ENCODE measurements around the gene USP32. TPM values are rescaled to one million over a fixed set of nuclear protein-coding genes. Genes with fewer than 3 reads are reported as not detected.
"Not testable (repeated sequence)": the region's sequence is repeated elsewhere in the genome, so short reads cannot be mapped to it uniquely, and the experiment has no call there.

The USP32 gene
- total RNA-seq, 1 experiment from 2014 or later = 36.2 TPM

DNA sequence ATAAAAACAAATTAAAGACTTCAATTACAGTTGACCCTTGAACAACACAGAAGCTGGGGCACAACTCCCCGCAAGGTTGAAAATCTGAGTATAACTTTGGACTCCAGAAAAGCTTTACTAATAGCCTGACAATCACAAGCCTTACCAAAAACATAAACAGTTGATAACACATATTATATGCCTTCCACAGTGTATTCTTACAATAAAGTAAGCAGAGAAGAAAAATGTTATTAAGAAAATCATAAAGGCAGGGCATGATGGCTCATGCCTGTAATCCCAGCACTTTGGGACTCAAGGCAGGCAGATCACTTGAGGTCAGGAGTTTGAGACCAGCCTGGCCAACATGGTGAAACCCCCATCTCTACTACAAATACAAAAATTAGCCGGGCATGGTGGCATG is 58.9 kb downstream of the USP32 start:
- not testable (repeated sequence) for DNase-seq (ENCODE audit: low read depth)

DNA sequence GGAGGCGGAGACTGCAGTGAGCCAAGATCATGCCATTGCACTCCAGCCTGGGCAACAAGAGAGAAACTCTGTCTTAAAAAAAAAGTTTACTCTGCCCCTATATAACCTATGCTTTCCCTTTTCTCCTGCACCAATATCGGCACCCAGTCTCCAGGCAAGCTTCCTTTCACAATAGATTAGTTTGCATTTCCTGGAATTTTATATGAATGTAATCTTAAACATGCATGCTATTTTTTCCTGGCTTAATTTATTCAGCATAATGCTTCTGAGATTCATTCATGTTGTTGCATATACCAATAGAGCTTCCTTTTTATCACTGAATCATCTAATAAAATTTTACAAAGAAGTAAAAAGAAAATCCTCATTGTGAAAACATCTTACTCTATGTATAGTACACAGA is 59.4 kb downstream of the USP32 start:
- DNase-seq (ENCODE audit: low read depth) = no peak

DNA sequence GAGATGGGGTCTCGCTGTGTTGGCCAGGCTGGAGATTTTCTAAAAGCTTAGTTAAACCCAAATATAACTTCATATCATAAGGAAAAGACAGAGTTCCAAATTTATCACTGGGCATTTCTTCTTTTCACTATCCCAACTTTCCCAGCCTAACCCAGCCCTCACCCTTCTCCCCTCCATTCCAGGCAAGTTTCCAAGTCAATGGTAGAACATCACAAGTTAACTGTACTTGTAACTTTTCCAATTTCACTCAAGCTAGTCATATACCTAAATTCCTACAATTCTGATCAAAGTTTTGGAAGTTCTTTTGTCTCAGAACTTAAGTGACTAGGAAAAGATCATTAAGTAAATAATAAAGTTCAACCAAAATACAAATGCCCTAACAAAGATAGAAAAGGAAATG is 61.2 kb downstream of the USP32 start:
- DNase-seq (ENCODE audit: low read depth) = no peak

DNA sequence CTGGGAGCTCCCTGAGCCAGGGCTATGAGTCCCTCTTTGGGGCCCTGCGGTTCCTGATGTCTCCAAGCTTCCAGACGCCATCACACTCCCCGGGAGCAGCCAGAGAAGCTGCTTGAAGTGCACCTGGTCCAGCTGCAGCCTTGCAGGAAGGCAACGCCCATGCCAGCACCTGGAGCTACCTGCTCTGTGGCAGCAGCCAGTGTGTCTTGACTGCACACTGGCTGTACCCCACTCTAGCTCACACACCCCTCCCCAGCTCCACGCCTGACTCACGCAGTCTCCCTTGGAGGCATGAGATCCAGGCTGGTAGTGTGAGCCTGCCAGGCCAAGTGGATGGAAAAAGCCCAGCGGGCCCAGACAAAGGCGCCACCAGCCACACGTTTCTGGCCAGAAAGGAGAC is 63.3 kb downstream of the USP32 start:
- no peak for DNase-seq (ENCODE audit: low read depth)

DNA sequence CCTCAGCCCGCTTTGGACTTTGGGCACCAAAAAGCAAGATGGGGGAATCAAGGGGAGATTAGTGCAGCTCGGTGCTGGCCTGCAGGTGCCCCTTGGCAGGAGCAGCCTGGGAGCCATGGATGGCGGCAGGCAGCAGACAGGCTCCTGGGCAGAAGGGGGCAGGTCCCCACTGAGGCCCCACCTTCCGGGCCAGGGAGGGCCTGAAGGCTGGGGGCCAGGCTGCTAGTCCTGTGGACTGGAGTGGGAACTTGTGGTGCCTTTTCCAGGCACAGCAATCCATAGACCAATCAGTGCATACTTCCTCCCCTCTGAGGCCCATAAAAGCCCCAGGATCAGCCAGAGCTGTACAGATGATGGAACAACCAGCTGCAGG is 64.0 kb downstream of the USP32 start:
- DNase-seq (ENCODE audit: low read depth) = no peak

DNA sequence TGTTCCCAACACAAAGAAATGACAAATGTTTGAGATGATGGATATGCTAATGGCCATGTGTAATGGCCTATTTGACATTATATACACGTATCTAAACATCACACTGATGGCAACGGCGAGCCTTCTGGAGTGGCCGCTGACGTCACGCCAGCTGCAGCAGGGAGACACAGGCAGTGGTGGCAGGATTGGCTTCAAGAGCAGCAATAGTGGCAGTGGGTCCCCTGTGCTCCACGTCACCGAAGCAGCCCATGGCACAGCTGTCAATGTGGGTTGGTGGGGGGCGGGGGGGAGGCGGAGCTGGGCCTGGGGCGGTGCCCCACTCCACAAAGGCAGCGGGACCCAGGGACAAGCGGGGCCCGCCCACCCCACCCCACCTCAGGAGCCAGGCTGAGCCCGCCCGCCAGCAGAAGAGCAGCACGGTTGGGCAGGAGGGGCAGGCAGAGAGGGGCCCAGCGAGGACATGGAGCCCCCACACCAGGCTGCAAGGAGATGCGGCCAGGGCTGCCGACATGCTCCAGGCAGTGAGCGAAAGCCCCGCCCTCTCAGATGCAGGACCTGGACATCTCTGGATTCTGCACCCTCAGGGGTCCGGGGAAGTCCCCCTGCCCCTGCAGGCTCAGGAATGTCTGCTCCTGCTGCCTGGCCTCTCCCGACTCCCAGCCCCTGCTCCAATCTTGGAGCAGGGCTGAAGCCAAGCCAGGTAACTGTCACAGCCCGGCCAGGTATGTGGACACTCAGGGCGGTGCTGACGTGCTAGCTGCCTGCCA is 64.6 kb downstream of the USP32 start:
- DNase-seq (ENCODE audit: low read depth) = no peak

DNA sequence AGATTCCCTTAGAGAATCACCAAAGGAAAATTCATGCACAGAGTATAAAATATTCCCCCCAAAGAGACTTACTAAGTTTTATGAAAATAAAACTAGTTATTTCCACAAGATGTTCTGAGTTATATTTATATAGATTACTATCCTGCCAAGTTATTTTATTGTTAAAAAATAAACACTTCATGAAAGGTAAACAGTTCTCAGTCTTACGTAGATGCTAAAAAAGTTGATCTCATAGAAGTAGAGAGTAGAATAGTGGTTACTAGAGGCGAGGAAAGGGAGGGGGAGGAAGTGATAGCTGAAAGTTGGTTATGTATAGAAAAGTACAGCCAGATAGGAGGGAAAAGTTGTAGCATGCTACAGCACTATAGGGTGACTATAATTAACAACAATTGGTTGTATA is 65.2 kb downstream of the USP32 start:
- no peak for DNase-seq (ENCODE audit: low read depth)

DNA sequence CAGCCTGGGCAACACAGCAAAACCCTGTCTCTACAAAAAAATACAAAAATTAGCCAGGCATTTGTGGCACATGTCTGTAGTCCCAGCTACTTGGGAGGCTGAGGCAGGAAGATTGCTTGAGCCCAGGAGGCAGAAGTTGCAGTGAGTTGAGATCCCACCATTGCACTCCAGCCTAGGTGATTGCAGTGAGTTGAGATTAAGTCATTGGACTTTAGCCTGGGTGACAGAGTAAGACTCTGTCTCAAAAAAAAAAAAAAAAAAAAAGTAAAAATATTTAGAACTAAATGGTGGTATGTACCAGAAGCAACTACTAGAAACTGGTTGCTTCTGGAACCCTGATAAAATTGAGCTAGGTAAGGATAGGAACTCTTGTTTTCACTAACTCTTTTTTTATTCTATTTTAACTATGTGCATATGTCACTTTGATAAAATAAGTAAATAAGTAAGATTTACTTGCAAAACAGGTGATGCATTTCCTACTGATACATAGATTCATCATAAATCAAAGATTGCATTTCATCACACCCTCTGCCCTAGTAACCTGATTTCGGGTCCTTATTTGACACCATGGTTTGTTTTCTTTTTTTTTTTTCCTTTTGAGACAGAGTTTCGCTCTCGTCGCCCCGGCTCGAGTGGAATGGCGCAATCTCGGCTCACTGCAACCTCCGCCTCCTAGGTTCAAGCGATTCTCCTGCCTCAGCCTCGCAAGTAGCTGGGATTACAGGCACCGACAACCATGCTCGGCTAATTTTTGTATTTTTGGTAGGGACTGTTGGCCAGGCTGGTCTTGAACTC is 66.0 kb downstream of the USP32 start:
- DNase-seq (ENCODE audit: low read depth) = no peak

DNA sequence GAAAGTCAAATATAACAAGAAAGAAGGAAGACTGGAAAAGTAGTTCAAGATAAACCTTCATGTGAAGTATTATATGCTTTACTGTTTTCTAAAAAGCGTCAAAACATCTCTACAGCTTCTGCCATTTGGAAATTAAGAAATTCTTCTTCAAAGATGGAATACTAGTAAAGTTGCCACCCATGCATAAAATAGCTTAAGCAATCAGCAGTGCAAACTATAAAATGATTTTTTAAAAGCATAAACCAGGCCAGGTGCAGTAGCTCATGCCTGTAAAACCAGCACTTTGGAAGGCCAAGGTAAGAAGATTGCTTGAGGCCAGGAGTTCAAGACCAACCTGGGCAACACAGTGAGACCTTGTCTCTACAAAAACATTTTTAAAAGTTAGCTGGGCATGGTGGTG is 68.2 kb downstream of the USP32 start:
- DNase-seq (ENCODE audit: low read depth) = no peak

DNA sequence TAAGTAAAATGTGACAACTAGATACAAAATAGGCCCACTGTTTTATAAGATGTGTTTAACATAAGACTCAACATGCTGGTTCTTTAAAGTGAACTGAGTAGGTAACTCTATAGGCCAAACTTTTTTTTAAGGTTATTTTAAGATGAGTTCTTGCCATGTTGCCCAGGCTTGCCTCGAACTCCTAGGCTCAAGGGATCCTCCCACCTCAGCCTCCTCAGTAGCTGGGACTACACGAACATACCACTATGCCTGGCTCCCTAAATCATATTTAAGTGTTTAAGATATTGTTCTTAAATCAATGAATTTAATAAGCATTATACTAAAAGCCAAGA is 69.9 kb downstream of the USP32 start:
- no peak for DNase-seq (ENCODE audit: low read depth)

DNA sequence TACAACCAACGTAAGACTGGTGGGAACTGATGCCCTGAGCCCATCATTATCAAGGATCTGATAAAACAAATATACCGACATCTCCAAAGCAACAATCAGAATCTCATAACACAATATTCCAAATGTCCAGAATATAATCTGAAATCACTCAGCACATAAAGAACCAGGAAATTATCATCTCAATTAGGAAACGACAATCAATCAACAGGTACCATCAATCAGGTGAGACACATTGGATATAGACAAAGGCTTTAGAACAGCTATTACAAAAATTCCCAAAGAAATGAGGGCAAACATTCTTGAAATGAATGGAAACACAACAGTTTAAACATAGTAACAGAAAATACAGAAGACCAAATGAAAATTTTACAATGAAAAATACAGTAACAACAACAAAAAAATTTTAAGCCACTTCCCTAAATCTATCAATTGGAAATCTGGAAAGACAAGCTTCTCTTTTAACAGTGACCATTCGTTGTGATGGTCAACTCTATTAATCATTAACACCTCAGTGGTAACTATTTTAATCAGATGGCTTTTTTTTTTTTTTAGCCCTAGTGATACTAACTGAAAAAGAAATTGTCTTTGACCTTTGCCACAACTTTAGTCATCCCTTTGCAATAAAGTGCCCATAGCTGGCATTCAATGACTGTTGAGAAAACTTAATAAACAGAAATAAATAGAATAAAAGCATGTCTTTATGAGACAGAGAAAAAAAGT is 70.4 kb downstream of the USP32 start:
- DNase-seq (ENCODE audit: low read depth) = no peak

DNA sequence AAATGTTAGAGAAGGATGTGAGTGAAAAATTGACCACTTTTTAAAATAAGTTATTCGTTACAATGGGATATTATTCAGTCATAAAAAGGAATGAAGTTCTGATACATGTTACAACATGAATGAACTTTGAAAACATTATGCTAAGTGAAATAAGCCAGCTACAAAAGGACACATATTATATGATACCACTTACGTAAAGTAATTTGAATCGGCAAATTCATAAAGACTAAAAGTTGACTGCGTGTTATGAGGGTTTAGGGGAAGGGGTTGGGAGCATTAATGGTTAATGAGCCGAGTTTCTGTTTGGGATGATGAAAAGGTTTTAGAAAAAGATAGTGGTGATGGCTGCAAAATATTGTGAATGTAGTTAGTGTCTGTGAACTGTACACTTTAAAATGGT is 73.1 kb downstream of the USP32 start:
- DNase-seq (ENCODE audit: low read depth) = no peak

DNA sequence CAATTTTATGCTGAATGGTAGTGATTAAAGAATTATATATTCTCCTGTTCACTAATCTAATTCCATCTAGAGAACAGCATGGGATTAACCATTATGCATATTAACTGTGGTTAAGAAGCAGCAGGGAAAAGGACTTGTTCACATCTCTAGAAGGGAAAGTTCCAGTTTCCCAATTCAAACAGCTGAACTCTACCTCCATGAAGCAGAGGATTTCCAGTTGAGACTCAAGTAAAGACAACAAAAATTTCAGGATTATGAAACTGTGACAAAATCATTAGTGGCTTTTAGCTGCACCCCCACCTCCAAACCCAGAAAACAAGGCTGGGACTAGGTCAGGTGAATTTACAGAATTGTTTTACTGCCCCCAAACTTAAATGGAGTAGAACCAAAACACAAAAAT is 73.6 kb downstream of the USP32 start:
- DNase-seq (ENCODE audit: low read depth) = no peak

DNA sequence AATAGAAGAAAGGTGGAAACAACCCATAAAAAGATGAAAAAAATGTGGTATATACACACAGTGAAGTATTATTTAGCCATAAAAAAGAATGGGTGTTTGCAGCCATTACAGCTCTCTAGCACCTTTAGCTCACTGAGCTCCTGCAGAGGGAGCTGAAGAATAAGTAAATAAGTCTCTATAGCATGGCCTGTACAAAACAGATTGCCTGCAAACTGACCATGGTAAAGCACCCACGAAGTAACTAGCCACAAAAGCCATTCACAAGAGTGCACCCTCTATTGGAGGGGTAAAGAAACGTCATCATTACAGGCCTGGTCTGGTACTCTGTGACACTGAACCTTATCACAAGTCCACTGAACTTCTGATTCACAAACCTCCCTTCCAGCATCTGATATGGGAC is 76.3 kb downstream of the USP32 start:
- DNase-seq (ENCODE audit: low read depth) = no peak

DNA sequence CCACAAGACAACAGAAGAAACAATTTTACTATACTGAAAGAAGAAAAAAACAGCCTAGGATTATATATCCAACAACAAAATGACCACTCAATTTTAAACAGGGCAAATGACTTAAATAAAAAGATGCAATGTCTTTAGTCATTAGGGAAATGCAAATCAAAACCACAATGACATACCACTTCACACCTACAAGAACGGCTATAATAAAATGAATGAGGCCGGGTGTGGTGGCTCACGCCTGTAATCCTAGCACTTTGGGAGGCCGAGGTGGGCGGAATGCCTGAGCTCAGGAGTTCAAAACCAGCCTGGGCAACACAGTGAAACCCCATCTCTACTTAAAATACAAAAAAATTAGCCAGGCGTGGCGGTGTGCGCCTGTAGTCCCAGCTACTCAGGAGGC is 77.0 kb downstream of the USP32 start:
- not testable (repeated sequence) for DNase-seq (ENCODE audit: low read depth)

DNA sequence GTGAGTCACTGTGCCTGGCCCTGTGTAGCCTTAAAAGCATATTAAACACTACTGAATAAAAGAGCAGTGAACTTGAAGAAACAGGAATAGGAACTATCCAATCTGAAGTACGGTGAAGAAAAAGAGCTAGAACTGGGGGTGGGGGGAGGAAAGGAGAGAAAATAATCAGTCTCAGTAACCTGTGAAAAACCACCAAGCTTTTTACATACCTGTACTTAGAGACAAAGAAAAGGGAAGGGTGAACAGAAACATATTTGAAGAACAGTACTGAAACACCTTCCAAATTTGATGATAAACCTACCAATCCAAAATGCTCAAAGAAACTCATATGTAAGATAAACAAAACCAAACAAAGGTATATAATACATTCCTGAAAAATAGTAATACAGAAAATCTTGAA is 77.5 kb downstream of the USP32 start:
- no peak for DNase-seq (ENCODE audit: low read depth)

DNA sequence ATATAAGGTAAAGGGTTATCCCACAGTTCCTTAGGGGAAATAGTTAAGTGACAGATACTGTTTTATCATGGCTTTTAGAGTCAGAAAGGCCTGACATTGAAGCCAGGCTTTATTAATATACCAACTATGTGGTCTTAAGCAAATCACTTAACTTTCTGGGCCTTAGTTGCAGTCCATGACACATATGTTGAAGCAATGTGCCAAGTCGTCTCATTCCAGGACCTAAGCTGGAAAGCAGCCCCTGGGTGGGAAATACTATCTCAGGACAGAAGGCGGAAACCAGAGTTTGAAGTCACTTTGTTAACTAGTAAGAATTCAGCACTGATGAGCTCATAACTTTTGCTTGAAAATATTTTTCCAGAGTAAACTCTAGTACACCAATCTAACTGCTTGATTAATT is 80.0 kb downstream of the USP32 start:
- DNase-seq (ENCODE audit: low read depth) = no peak

DNA sequence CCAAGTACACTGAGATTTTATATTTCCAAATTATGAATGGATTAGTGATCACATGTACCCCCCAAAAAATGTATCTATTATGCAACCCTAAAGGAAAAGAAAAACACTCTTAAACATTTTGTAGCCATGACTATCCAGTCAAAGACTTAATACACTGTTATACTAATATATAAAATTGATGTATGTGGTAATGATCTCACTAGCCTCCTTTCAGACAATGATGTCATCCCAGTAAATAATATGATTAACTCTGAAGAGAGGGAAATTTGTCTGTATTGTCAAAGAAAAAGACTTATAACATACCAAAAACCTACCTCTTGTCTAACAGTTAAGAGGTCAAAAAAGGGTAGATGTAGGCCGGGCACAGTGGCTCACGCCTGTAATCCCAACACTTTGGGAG is 80.7 kb downstream of the USP32 start:
- DNase-seq (ENCODE audit: low read depth) = no peak

DNA sequence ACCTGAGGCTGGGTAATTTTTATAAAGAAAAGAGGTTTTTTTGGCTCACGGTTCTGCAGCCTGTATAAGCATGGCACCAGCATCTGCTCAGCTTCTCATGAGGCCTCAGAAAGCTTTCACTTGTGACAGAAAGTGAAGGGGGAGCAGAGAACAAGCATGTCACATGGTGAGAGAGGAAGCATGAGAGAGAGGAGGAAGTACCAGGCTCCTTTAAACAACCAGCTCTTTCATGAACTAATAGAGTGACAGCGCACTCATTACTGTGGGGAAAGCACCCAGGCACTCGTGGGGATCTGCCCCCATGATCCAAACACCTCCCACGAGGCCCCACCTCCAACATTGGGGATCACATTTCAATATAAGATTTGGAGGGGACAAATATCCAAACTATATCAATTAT is 86.8 kb downstream of the USP32 start:
- DNase-seq (ENCODE audit: low read depth) = no peak

DNA sequence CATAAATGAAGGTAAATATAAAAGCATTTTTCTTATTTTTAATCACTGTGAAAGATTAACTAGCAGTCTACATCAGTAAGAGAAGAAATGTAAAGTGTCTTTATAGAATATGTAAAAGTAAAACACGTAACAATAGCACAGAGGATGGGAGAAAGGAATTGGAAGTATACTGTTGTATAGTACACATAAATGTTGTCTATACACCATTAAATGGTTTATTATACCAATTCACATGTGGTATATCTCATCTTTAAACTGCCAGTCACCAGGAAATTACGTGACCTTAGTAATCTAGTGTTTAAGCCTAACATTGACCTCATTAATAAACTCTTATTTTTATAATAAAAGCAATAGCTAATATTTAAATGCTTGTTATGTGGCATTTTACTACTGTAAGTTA is 87.4 kb downstream of the USP32 start:
- no peak for DNase-seq (ENCODE audit: low read depth)

DNA sequence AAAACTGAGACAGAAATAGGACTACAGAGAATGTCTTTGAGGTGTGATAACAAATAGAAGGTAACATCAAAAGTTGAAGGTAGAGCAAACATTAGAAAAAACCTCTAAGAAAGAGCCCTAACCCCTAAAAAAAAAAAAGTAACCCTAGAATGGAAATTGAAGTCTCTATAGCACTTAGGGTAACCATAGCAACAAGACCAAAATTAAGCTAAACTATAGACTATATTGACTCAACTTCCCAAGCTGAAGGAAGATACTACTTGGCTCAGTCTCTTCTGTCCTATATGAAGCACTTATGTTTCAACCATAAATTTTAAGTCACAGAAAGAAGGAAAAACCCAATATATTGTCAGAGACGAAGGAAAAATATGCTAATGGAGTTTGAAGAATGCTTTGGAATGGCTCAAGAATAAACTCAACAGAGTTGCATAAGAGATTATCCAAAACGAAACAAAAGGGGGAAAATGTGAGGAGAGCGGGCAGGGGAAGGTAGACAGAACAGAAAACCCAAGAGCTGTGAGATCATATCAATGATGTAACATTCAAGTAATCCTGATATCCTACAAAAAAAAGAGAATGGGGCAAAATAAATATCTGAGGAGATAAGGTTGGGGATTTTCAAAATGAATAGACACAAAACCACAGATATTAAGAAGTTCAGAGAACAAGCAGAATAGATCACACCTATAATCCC is 88.4 kb downstream of the USP32 start:
- no peak for DNase-seq (ENCODE audit: low read depth)

DNA sequence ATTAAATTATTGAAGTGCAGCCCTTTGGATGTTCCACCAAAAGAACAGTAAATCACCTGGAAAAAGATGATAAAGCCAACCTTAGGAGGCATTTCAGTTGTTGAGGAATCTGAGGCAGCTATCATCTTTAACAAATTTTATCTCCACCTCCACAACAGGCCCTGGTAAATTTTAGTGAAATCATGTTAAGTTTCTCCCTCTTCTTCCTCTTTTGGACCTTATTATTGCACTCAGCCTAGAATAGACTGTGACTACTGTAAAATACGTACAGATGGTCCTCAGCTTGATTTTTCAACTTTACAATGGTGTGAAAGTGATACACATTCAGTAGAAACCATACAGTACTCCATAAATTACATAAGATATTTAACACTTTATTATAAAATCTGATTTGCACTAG is 90.3 kb downstream of the USP32 start:
- no peak for DNase-seq (ENCODE audit: low read depth)

Measured in LHCN-M2 (cell line).